Right lobe of liver (tissue), 6 donors: ENCODE results near the gene SPX. TPM values are rescaled to one million over a fixed set of nuclear protein-coding genes. Genes with fewer than 3 reads are reported as not detected.

Source experiments
- ATAC-seq, 4 donors: fragments of 200-7000 bp; cut with Tn5 transposase; one replicate each; pipeline ENCODE4 v1.9.1; 2020; ENCODE audit warnings: mild to moderate bottlenecking in 4 of 4, moderate library complexity in 4 of 4
- DNase-seq, 3 donors: peaks; one replicate each; pipeline ENCODE4 v3.0.0-alpha.2; 2020
- H3K27ac ChIP-seq, 3 donors: fragments of 200-600 bp; one replicate each; pipeline ENCODE4 v1.8.0; 2022
- H3K27me3 ChIP-seq, 2 donors: fragments of 200-600 bp; one replicate each; pipeline ENCODE4 v1.8.0; 2022
- H3K36me3 ChIP-seq, 4 donors: fragments of 200-600 bp; sonication (generic) in 1 of 4; one replicate each; pipeline versions ENCODE4 v1.5.1 to v1.8.0; 2017 to 2022; ENCODE audit warnings: control low read depth in 1 of 4
- H3K4me1 ChIP-seq, 4 donors: fragments of 200-600 bp; sonication (generic) in 1 of 4; one replicate each; pipeline versions ENCODE4 v1.5.1 to v1.8.0; 2017 to 2022; ENCODE audit warnings: control low read depth in 1 of 4
- H3K4me3 ChIP-seq, 3 donors: fragments of 200-600 bp; one replicate each; pipeline ENCODE4 v1.8.0; 2022
- H3K9me3 ChIP-seq, 4 donors: fragments of 200-600 bp; sonication (generic) in 1 of 4; one replicate each; pipeline versions ENCODE4 v1.5.1 to v1.8.0; 2017 to 2022; ENCODE audit warnings: control low read depth in 1 of 4
- CTCF ChIP-seq, 4 donors: fragments of 200-600 bp in 3 of 4; fragments of 450-650 bp in 1 of 4; IDR thresholded peaks; one replicate each; pipeline versions ENCODE4 v1.5.1 to v1.8.0; 2016 to 2022; ENCODE audit warnings: antibody characterized with exemption in 4 of 4, mild to moderate bottlenecking in 2 of 4
- POLR2A ChIP-seq: fragments of 450-650 bp; IDR thresholded peaks from one replicate; pipeline ENCODE4 v1.6.1; 2017; ENCODE audit warnings: antibody characterized with exemption, mild to moderate bottlenecking
- WGBS: methylation state at CpG from one replicate; pipeline ENCODE4 v1.1.6; 2018; ENCODE audit warnings: low coverage, low lambda C conversion rate; ENCODE audit not compliant: insufficient coverage; ENCODE audit errors: missing lambda C conversion rate; 5-methylcytosine and 5-hydroxymethylcytosine counted together
- intact Hi-C, 2 donors: fragments of 100-400 bp; cut with DNase I; formaldehyde crosslinking; loops; one replicate each; pipeline versions ENCODE4 v1.11.2 to v1.14.1; 2022
- total RNA-seq, 6 experiments: library from RNA; depleted of rRNA in 2 of 6; stranded (reverse); fragments of >200 nt in 2 of 6; fragmentation: NEBNext Ultra II Directional in 3 of 6; extraction: Animal tissue kit (Norgen Biotek cat#: 25700) in 3 of 6; gene quantifications; one replicate each; pipeline versions ENCODE4 v1.1.0 to v1.2.4, GENCODE V29; 2016 to 2023
- donor health status: DM: no; HTN: yes; CAD: no.
- donor health status: DM: no; HTN: no; CAD: no.
- donor health status: DM: no; HTN: no; CAD: no.
- donor health status: DM: no; HTN: yes; CAD: no.
- donor health status: DM: no; HTN: yes; CAD: no.

Gene SPX
- total RNA-seq, 6 experiments from 2014 or later = 0.24 to 6.9 (median 0.56) TPM; not detected in 1

- Histone ChIP-seq H3K4me1 (peaks cover 0 to 15% (median 2%) of the 10 kb centered on the region in 4 donors), H3K4me3 (peak overlapping the region; percentile 48 to 69 (median 59)), H3K27me3 (no peaks in the 10 kb centered on the region), H3K36me3 (no peaks in the 10 kb centered on the region), H3K27ac (no peak overlapping the region), H3K9me3 (no peaks in the 10 kb centered on the region)
- TF ChIP-seq POLR2A = no peak
- no peak for TF ChIP-seq CTCF (IDR thresholded peaks at IDR 0.05)
- DNase-seq (no peak), ATAC-seq (peak in 3 of 4 donors; percentile 13 to 19 (median 17))
- intact Hi-C loops = no loop called here
- 21% methylated on average over 12 of the region's 12 CpGs for WGBS
These were observed 737 bp downstream of the SPX start for GRCh38 chr12:21526721-21527345.

GRCh38 chr12:21527451-21528180 is 1.5 kb downstream of the SPX start:
- DNase-seq (peak; percentile 76 to 78 (median 76)), ATAC-seq (peak; percentile 92 to 98 (median 95))
- no peaks in the 10 kb centered on the region for H3K27me3 ChIP-seq
- H3K36me3 ChIP-seq = no peaks in the 10 kb centered on the region
- WGBS = 0% methylated on average over 21 of the region's 57 CpGs
- peak overlapping the region in 2 of 3 donors; percentile 27 to 48 for H3K27ac ChIP-seq
- peak overlapping the region; percentile 48 to 69 (median 59) for H3K4me3 ChIP-seq
- no peaks in the 10 kb centered on the region for H3K9me3 ChIP-seq
- intact Hi-C loops = no loop called here
- TF ChIP-seq CTCF (IDR thresholded peaks at IDR 0.05) (peak in 1 of 4 donors; percentile 14), POLR2A (peak; percentile 18)
- peaks cover 0 to 15% (median 2%) of the 10 kb centered on the region in 4 donors for H3K4me1 ChIP-seq

GRCh38 chr12:21528953-21529352 is 2.9 kb downstream of the SPX start:
- TF ChIP-seq POLR2A (no peak), CTCF (IDR thresholded peaks at IDR 0.05) (no peak)
- intact Hi-C loops = no loop called here
- no peak for DNase-seq
- Histone ChIP-seq H3K27ac (peak overlapping the region in 1 of 3 donors; percentile 6), H3K4me1 (peaks cover 0 to 15% (median 2%) of the 10 kb centered on the region in 4 donors), H3K4me3 (no peak overlapping the region), H3K9me3 (no peaks in the 10 kb centered on the region), H3K27me3 (no peaks in the 10 kb centered on the region), H3K36me3 (no peaks in the 10 kb centered on the region)
- ATAC-seq = peak; percentile 6 to 39 (median 22)
- WGBS = 70% methylated on average over 5 of the region's 5 CpGs

- H3K9me3 ChIP-seq = no peaks in the 10 kb centered on the region
- ATAC-seq = no peak
- H3K27me3 ChIP-seq = no peaks in the 10 kb centered on the region
- intact Hi-C loops = no loop called here
- no peak for TF ChIP-seq CTCF (IDR thresholded peaks at IDR 0.05)
- TF ChIP-seq POLR2A = no peak
- H3K4me1 ChIP-seq = peaks cover 0 to 15% (median 2%) of the 10 kb centered on the region in 4 donors
- H3K4me3 ChIP-seq = no peak overlapping the region
- H3K36me3 ChIP-seq = no peaks in the 10 kb centered on the region
- no peak overlapping the region for H3K27ac ChIP-seq
- DNase-seq = no peak
- 63% methylated on average over 2 of the region's 2 CpGs for WGBS
These were observed 3.4 kb downstream of the SPX start for GRCh38 chr12:21529456-21529855.
